ENCODE measurements around the gene TPBGL.

The TPBGL gene

DNA sequence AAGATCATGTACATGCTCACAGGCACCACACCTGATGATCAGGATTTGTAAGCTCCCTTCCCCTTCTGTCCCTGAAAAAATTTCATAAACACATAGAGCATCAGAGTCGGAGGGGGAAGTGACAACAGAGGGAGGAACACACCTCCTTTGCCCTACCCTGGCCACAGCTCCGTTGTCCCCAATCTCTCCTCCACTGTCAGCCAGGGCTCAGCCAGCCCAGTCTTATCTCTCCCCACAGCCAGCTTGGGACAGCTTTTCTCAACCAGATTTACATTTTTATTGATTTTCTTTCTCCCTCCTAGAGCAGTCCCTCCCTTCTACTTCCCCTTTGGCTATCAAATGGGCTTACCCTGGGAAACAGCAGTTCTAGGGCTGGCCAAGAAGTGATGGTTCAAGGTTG lies 32.1 kb upstream of the TPBGL start:
- DNase-seq (ENCODE audit: low spot score): no peak
- no peak for FAIRE-seq

DNA sequence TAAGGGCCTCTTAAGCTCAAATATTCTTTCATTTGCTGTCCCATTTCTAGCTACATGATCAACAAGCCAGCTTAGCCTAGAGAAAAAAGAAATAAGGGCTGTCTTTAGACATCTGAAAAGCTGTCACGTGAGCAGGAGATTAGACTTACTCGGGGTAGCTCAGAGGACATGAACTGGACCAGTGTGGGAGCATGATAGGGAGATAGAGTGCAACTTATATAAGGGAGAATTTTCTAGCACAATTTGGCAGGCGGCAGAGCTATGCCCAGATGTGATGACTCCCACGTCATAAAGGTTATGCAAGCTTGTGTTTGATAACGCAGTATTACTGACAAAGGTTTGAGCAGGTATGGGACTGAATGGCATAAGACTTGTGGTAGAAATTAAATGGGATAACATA lies 28.2 kb upstream of the TPBGL start:
- DNase-seq (ENCODE audit: low spot score) (no peak), FAIRE-seq (no peak)

DNA sequence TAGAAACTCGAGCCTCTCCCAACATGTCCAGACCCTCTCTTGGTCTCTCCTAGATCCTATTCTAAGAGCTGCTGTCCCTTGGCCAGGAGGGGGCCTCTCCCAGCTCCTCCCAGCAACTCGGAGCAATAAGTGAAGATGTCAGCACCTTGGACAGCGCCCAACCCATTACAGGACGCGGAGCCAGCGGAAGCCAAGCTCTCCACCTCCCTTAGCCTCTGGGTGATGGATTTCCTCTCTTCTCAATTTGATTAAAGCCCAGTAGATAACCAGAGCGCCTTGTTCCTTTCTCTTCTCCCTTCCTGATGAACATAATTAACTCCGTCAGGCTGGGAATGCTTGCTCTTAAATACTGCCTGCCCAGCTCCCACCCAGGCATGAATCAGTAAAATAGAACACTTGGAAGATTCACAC lies 26.2 kb upstream of the TPBGL start:
- DNase-seq (ENCODE audit: low spot score) (peak; percentile 50), FAIRE-seq (no peak)

DNA sequence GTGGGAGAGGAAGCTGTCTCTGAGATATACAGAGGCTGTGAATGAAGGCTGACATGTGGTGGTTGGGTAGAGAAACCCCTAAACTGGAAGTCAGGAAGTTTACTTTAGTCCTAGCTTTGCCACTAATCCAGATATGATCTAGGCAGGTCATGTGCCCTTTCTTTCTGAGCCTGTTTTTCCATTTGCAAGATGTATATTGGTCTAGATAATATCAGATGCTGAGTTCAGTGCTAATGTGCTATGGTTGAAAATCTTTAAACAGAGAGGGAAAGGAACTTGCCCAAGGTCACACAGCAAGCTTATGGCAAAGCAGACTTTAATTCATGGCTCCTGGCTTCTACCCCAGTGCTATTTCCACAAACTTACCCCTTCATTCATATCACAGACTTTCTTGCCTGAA lies 25.7 kb upstream of the TPBGL start:
- DNase-seq (ENCODE audit: low spot score): no peak
- FAIRE-seq: no peak

DNA sequence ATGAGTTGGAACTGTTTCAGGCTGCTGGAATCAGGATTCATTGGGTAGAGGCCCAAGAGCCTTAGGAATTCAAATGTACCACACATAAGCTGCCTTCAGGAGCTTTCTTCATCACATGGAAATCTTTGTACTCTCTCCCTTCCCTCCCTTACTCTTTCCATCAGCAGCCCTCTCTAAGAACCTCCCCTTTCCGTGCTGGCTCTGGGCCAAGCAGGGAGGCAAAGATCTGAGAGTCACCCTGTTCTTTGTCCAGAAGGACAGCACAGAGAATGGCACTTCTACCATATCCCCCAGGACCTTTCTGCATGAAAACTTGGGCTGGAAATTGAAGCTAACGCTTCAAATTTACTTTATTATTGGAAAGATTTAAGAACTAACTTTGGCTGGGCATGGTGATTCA lies 20.7 kb upstream of the TPBGL start:
- FAIRE-seq (no peak), DNase-seq (ENCODE audit: low spot score) (no peak)

DNA sequence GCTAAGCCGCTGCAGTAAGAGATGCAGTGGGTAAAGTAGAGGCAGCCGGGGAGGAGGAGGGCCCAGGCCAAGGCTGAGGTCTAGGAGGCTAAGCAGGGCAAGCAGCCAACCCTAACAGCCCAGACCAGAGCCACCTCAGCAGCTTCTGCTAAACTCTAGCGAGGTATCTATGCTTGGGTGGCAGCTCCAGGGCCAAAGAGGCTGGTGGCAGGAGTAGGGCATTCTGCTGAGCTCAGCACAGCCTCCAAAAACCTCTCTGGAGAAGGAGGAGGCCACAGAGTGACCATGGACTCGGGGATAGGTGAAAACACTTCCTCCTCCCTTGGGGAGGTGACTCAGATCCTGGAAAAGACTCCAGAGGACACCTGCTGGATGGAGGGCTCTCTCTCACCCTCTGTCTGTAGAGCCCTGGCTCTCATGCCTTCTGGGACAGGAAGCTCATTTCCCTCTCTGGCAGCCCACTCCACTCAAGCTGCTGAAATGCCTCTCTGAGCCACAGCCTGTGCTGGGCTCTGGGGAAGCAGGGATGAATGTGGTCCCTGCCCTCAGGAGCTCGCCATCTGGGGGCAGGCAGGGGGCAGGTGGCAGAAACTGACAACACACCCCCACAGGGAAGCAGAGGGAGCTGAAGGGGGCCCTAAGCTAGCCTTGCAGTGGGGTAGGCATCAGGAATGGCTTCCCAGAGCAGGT lies 16.5 kb upstream of the TPBGL start:
- DNase-seq (ENCODE audit: low spot score) (no peak), FAIRE-seq (no peak)

DNA sequence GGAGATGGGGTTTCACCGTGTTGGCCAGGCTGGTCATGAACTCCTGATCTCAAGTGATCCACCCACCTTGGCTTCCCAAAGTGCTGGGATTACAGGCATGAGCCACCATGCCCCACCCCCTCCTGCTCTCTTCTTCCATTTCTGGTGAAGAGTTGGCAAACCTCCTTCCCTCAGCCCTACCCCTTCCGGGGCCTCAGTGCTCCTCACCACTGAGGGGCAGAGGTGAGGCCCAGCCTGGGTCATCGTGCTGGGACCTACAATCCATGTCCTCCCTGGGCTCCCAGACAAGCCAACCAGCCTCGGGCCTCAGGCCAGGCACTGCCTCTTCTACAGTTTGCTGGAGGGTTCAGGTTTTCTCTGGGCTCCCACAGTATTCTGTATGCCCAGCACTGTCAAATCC lies 14.8 kb upstream of the TPBGL start:
- FAIRE-seq (no peak), DNase-seq (ENCODE audit: low spot score) (no peak)

DNA sequence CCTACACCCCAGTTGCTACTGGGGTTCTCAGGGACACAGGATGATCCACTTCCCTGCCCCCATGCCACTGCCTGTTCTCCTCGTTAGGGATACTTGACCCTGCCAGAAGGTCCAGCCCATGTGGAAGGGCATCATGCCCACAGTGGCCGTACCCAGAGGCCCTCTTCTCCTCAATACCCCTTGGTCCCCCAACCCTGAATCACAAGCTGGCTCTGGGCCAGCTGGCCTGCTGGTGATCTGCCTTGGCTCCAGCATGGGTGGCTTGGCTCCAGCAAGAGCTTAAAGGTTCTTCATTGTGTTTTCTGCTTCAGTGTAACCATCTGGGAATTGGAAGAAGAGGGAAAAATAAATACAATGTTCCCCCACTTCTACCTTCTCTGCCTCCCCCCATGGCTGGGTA lies 11.1 kb upstream of the TPBGL start:
- DNase-seq (ENCODE audit: low spot score) (no peak), FAIRE-seq (no peak)

DNA sequence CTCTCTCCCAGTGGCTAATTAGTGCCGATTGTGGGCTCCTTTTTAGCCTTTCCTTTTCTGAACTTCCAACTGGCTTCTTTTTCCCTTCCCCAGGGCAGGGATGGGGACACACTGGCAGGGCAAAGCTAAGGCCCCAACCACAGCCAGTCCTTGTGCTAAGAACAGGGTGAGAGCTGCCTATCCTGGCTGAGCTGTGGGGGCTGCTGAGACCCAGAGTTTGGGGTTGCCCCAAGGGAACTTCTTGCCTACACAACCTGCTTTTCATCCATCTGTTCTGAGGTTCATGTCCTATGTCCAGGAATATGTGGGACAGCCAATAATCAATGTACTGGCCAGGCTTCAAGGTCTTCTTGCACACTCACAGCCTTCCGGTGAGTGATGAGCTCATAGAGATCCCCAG lies 10.0 kb upstream of the TPBGL start:
- DNase-seq (ENCODE audit: low spot score) (no peak), FAIRE-seq (no peak)

DNA sequence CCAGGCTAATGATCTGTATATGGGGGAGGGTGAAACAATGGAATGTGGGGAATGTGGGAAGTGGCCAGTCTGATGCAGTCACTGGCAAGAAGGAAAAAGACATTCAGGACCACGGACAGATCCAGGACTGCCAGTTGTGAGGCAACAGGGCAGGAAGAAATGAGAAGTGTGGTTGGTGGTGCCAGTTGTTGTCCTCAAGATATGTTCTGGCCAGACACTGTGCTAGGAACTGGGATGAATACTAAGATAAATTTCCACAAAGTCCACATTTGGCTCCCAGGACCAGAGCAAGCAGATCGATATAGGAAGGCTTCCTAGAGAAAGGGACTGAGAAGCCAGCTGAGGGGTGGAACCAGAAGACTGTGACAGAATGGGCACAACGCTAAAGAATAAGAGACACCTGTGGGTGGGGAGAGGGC lies 6.8 kb upstream of the TPBGL start:
- FAIRE-seq (no peak), DNase-seq (ENCODE audit: low spot score) (peak; percentile 20)

DNA sequence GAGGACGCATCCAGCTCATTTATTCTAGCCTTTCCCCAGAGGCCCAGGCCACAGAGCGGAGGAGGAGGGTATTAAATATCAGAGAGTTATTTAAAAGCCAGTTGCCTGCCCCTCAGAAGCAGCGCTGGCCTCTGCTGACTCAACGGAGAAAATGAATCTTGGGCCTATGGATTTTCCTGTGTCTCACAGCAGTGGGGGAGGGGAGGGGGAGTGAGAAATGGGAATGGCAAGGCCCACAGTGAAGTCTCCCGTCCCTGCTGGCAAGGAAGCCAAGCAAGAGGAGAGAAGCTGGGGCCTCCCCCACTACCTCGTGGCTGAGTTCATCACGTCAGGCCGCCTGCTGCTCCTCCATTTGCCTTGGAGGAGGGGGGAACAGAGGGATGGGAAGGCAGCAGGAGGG lies 4.5 kb upstream of the TPBGL start:
- no peak for DNase-seq (ENCODE audit: low spot score)
- no peak for FAIRE-seq

DNA sequence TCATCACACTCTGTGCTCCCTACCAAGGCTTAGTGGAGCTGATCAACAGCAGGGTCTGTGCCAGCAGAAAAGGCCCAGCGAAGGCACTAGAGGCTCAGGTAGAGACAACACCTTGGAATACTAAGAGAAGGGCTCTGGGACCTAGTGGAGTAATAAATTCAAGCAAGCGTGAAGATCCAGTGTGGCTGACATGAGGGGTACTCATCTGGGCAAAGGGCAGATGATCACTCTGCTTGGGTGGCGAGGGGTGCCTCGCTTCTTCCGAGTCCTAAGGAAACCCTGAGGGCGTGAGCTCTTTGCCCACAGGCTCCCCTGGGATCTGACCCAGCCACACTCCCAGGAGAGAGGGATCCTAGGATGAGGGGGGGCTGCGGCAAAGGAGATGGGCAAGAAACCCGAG lies 3.5 kb upstream of the TPBGL start:
- no peak for FAIRE-seq

DNA sequence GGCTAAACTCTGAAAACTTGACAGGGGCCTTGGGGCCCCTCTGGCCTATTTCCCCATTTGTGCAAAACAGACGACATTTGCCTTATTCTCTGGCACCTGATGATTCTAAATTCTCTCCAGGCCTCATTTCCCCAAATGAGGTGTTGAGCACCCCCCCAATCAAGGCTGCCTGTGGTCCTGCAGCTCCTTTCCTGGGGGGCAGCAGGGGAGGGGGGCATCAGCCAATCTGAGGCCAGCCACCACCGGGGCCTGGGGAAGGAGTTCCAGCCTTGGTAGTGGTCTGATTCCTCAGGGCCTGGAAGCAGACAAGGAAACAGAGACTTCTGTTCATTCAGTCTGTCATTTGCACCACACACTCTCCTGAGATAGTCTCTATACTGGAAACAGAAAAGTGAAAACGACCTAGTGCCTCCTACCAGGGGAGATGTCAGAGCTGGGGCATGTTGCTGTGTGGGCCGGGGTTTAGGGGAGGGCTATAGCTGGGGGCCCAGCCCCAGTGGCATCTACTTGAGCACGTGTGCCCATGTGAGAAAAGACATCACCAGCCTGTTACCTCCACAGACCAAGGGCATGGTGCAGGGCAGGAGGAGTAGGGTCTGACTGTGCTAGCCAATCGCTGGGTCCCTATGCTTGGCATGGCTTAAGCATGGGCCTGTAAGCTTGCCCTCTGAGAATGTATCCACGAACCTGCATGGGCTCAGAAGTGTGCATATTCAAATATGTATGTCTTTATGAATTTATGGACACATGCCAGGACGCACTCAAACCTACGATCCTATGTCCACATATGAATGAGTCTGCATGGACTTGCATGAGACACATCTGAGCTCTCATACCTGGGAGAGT lies 1.8 kb upstream of the TPBGL start:
- FAIRE-seq: no peak
- DNase-seq (ENCODE audit: low spot score): no peak

More for the DNA sequence above, 3.5 kb upstream of the TPBGL start:
- DNase-seq (ENCODE audit: low spot score): no peak

DNA sequence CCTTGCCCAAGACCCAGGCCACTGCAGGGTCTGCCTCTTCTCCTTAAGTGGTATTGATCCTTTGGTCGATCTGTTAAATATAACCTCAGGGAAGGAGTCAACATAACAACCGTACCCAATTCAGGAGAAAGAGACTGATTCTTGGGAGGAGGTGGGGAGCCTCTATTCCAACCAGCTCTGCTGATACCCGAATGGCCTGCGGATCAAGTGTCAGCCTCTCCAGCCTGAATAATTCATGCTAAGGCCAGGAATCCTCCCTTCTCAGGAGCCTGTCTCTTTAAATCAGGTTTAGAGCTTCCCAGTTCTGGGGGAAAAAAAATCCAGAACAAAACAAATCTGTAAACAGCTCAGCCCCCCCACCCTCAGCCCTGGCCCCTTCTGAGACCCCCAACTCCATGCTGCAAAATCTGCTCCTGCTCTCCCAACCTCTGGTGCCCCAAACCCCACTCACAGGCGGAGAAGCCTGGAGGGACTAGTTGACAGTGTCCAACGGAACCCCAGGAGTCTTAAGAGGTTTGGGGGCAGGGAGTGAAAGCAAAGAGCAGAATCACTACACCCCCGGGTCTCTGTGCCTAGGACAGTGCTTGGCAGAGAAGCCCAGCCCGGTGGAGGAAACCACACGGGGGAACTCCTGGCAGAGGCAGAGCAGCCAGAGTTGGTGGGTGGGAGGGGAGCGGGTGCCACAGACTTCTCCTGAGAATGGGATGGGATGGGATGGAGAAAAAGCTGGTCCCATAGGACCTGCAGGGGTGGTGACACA lies 863 bp upstream of the TPBGL start:
- DNase-seq (ENCODE audit: low spot score): no peak
- FAIRE-seq: no peak

DNA sequence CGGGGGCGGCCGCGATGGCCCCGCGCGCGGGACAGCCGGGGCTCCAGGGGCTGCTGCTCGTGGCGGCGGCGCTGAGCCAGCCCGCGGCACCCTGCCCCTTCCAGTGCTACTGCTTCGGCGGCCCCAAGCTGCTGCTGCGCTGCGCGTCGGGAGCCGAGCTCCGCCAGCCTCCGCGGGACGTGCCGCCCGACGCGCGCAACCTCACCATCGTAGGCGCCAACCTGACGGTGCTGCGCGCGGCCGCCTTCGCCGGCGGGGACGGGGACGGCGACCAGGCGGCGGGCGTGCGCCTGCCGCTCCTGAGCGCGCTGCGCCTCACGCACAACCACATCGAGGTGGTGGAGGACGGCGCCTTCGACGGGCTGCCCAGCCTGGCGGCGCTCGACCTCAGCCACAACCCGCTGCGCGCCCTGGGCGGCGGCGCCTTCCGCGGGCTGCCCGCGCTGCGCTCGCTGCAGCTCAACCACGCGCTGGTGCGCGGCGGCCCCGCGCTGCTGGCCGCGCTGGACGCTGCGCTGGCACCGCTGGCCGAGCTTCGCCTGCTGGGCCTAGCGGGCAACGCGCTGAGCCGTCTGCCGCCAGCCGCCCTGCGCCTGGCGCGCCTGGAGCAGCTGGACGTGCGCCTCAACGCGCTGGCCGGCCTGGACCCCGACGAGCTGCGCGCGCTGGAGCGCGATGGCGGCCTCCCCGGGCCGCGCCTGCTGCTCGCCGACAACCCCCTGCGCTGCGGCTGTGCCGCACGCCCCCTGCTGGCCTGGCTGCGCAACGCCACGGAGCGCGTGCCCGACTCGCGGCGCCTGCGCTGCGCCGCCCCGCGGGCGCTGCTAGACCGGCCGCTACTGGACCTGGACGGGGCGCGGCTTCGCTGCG lies 697 bp downstream of the TPBGL start:
- DNase-seq (ENCODE audit: low spot score) (peak; percentile 6), FAIRE-seq (no peak)

DNA sequence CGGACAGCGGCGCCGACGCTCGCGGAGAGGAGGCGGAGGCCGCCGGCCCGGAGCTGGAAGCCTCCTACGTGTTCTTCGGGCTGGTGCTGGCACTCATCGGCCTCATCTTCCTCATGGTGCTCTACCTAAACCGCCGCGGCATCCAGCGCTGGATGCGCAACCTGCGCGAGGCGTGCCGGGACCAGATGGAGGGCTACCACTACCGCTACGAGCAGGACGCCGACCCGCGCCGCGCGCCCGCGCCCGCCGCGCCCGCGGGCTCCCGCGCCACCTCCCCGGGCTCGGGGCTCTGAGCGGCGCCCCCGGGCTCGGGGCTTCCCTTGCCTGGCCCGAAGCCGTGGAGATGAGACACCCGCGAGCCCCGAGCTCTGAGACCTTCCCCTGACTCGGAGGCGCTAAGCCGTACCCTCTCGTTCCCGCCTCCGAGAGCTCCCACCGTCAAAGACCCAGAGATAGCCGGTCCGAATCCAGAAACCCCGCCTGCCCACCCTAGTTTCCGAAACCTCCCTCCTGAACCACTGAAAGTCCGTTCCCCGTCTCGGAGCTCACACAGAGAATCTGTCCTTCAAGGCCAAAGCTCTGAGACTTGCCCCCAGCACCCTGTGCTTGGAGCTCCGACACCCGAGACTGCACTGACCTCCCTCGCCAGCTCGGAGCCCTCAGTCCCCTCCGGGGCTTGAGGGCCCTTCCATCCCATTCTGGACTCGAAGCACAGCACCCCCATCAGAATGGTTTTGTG lies 1.5 kb downstream of the TPBGL start:
- FAIRE-seq (no peak), DNase-seq (ENCODE audit: low spot score) (no peak)

DNA sequence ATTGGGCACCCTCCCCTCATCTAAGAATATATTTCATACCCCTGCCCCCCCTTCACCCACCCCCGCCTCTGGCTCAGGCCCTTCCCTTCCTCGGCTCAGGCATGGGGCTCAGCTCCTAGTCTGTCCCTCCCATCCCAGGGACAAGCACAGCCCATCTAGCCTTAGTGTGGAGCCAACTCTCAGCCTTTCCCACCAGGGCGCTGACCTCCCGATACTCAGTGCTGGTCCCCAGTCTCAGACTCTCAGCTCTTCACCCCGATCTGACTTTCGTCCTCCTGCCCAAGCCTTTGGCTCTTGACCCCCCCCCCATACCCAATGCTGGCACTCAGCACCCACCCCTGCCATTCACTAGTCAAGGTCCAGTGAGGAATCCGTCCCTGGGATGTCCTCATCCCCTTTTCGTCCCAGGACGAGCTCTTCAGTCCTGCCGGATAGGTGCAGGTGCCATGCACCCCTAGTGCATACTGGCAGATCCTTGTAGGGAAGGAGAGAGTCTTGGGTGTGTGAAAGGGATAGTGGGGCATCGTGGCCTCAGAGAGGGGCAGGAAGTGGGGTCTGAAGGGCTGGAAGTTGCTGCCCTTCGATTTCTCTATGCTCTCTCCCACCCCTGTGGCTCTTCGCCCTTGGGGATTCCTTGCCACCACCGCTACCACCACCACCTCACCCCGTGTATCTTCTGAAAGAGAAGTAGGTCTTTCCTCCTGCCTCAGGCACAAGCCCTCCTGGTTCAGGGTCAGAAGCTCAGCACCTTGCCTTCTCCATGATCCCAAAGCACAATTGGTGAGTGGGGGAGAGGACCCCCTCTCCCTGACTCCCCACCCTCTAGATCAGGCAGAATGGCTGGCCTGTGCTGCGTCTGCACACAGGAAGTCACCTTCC lies 2.4 kb downstream of the TPBGL start:
- FAIRE-seq (no peak), DNase-seq (ENCODE audit: low spot score) (no peak)

DNA sequence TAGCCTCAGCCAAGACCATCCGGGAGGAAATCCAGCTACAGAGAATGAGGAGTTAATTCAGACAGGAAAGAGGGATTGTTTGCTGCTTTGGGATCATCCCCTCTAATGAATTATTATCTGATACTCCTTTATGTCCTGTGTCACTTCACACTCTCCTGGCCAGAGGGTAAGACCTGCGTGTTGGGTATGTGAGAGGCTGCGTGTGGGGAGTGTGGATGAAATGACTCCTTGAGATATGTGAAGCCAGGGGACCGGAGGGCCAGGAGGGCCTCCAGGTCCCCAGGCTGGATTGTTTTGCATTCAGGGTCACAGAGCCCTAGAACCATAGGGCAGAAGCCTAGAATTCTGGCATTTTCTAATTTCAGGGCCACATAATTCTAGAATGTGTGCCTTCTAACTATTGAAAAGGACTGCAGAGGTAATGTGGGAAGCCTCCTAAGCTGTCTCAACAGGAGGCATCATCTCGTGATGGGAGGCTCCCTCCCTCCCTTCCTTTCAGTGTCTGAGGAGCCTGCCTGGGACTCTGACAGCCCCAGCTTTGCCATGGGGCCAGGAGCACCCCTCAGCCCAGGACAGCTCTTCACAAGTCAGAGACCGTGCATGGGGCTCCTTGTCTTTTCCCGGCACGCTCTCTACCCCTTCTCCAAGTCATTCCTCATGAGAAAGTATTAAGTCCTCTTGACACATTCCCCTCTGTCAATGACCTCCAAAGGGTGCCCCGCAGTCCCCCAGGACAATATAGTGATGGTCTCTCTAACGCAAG lies 3.7 kb downstream of the TPBGL start:
- FAIRE-seq: no peak
- no peak for DNase-seq (ENCODE audit: low spot score)

All from RCC 7860 (cell line).